HFF-Myc (cell line): Measurements from ENCODE around the gene SNRPA.
"Not testable (repeated sequence)": the region's sequence is repeated elsewhere in the genome, so short reads cannot be mapped to it uniquely, and the experiment has no call there.

Experiments used
- DNase-seq: peaks from one replicate; pipeline ENCODE4 v3.0.0-alpha.2; 2011; ENCODE audit warnings: low read depth; ENCODE audit errors: extremely low read depth
- H3K4me3 ChIP-seq: replicated peaks from 2 replicates; pipeline ENCODE4 v1.5.1; 2011; ENCODE audit warnings: low read depth, mild to moderate bottlenecking, control low read depth, low read length
- TF ChIP-seq, protein P1 (sequence below): IDR thresholded peaks from 2 replicates; pipeline ENCODE4 v1.5.1; 2012; ENCODE audit warnings: mild to moderate bottlenecking, low read depth, low read length, control low read depth; ENCODE audit errors: missing control alignments

Gene SNRPA

GRCh38 chr19:40811478-40812341, 60.7 kb downstream of the SNRPA start:
- TF ChIP-seq, protein P1, sequence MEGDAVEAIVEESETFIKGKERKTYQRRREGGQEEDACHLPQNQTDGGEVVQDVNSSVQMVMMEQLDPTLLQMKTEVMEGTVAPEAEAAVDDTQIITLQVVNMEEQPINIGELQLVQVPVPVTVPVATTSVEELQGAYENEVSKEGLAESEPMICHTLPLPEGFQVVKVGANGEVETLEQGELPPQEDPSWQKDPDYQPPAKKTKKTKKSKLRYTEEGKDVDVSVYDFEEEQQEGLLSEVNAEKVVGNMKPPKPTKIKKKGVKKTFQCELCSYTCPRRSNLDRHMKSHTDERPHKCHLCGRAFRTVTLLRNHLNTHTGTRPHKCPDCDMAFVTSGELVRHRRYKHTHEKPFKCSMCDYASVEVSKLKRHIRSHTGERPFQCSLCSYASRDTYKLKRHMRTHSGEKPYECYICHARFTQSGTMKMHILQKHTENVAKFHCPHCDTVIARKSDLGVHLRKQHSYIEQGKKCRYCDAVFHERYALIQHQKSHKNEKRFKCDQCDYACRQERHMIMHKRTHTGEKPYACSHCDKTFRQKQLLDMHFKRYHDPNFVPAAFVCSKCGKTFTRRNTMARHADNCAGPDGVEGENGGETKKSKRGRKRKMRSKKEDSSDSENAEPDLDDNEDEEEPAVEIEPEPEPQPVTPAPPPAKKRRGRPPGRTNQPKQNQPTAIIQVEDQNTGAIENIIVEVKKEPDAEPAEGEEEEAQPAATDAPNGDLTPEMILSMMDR, result no peak
- no peak for DNase-seq
- peak overlapping the region; percentile 16 for H3K4me3 ChIP-seq

DNA sequence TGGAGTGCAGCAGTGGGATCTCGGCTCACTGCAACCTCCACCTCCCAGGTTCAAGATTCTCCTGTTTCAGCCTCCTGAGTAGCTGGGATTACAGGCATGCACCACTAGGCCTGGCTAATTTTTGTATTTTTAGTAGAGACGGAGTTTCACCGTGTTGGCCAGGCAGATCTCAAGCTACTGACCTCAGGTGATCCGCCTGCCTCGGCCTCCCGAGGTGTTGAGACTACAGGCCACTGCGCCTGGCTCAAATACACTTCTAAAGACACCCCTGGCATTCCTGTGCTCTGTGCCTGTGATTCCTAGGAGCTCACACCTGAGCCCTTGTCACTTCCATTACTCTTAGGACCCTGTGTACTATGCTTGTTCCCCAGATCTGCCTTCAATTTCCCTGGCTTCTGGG, 61.6 kb downstream of the SNRPA start:
- H3K4me3 ChIP-seq, DNase-seq: not testable (repeated sequence)

GRCh38 chr19:40813182-40813581, 62.2 kb downstream of the SNRPA start:
- no peak for DNase-seq
- TF ChIP-seq, protein P1, result no peak
- H3K4me3 ChIP-seq, result no peak overlapping the region
